ENCODE measurements around the gene YAF2.

- TF ChIP-seq CTCF (conservative IDR thresholded peaks at IDR 0.05; ENCODE audit: low read depth in 2 of 2): no peak
- TF ChIP-seq ETS1 (IDR thresholded peaks at IDR 0.05): no peak
- no peak for TF ChIP-seq EZH2 (IDR thresholded peaks at IDR 0.05; ENCODE audit: low read depth, unreplicated experiment)
- TF ChIP-seq JUNB (IDR thresholded peaks at IDR 0.05; ENCODE audit: unreplicated experiment): no peak
- TF ChIP-seq POLR2AphosphoS5 (IDR thresholded peaks at IDR 0.05; ENCODE audit: low read depth): no peak
- no peak for TF ChIP-seq ZNF462 (CRISPR knock-in tag; IDR thresholded peaks at IDR 0.05)
- TF ChIP-seq NANOG (IDR thresholded peaks at IDR 0.05; ENCODE audit: borderline replicate concordance): no peak
These were observed 24.2 kb upstream of the YAF2 start for GRCh38 chr12:42262271-42262670.
